Ectodermal cell (in vitro differentiated cells): ENCODE results near the gene SNX9.

ENCODE experiments used
- H3K27ac ChIP-seq: 2 replicates; pipeline ENCODE4 v1.7.0; 2013; ENCODE audit warnings: mild to moderate bottlenecking, low read depth, low read length; ENCODE audit not compliant: insufficient read depth, poor library complexity, severe bottlenecking
- H3K27me3 ChIP-seq: 2 replicates; pipeline ENCODE4 v1.7.0; 2013; ENCODE audit warnings: mild to moderate bottlenecking, low read length; ENCODE audit not compliant: insufficient read depth, control insufficient read depth, poor library complexity, severe bottlenecking
- H3K36me3 ChIP-seq: one replicate; pipeline ENCODE4 v1.7.0; 2013; ENCODE audit warnings: low read length; ENCODE audit not compliant: control insufficient read depth, insufficient read depth
- H3K4me1 ChIP-seq: one replicate; pipeline ENCODE4 v1.7.0; 2013; ENCODE audit warnings: low read length; ENCODE audit not compliant: control insufficient read depth, insufficient read depth
- H3K4me3 ChIP-seq: 2 replicates; pipeline ENCODE4 v1.7.0; 2013; ENCODE audit warnings: low read depth, low read length, control low read depth; ENCODE audit not compliant: insufficient read depth
- H3K9me3 ChIP-seq: 2 replicates; pipeline ENCODE4 v1.7.0; 2013; ENCODE audit warnings: mild to moderate bottlenecking, low read length, moderate library complexity; ENCODE audit not compliant: control insufficient read depth
- WGBS, 2 experiments: methylation state at CpG; one replicate each; pipeline ENCODE4 v1.1.7; 2013; ENCODE audit warnings: missing lambda C conversion rate in 2 of 2; 5-methylcytosine and 5-hydroxymethylcytosine counted together

Gene SNX9

GRCh38 chr6:157884756-157885155, 61.7 kb downstream of the SNX9 start:
- no peak overlapping the region for H3K4me3 ChIP-seq
- H3K27me3 ChIP-seq: no peaks in the 10 kb centered on the region
- 98 to 100% methylated on average over 2 of the region's 2 CpGs for WGBS, 2 experiments
- H3K27ac ChIP-seq: no peak overlapping the region
- H3K36me3 ChIP-seq: peaks cover 6% of the 10 kb centered on the region
- H3K9me3 ChIP-seq: no peaks in the 10 kb centered on the region
- peaks cover 4% of the 10 kb centered on the region for H3K4me1 ChIP-seq

- Histone ChIP-seq H3K36me3 (peaks cover 6% of the 10 kb centered on the region), H3K9me3 (no peaks in the 10 kb centered on the region), H3K4me3 (no peak overlapping the region), H3K27ac (no peak overlapping the region), H3K27me3 (no peaks in the 10 kb centered on the region), H3K4me1 (no peaks in the 10 kb centered on the region)
- WGBS, 2 experiments: 96 to 97% methylated on average over 5 to 7 of the region's 7 CpGs
These were observed 62.3 kb downstream of the SNX9 start for GRCh38 chr6:157885211-157885788.

- no peak overlapping the region for H3K4me3 ChIP-seq
- peaks cover 6% of the 10 kb centered on the region for H3K36me3 ChIP-seq
- H3K27me3 ChIP-seq: no peaks in the 10 kb centered on the region
- 96% methylated on average over 8 of the region's 8 CpGs for WGBS, 2 experiments
- no peaks in the 10 kb centered on the region for H3K4me1 ChIP-seq
- H3K9me3 ChIP-seq: no peaks in the 10 kb centered on the region
- H3K27ac ChIP-seq: no peak overlapping the region
These were observed 62.8 kb downstream of the SNX9 start for GRCh38 chr6:157885876-157886275.

GRCh38 chr6:157887892-157888291, 64.8 kb downstream of the SNX9 start:
- H3K27me3 ChIP-seq: no peaks in the 10 kb centered on the region
- WGBS, 2 experiments: 92 to 93% methylated on average over 4 of the region's 4 CpGs
- H3K9me3 ChIP-seq: no peaks in the 10 kb centered on the region
- H3K4me1 ChIP-seq: no peaks in the 10 kb centered on the region
- H3K27ac ChIP-seq: no peak overlapping the region
- no peak overlapping the region for H3K4me3 ChIP-seq
- no peaks in the 10 kb centered on the region for H3K36me3 ChIP-seq

GRCh38 chr6:157891544-157892362, 68.7 kb downstream of the SNX9 start:
- Histone ChIP-seq H3K36me3 (no peaks in the 10 kb centered on the region), H3K9me3 (no peaks in the 10 kb centered on the region), H3K4me1 (no peaks in the 10 kb centered on the region), H3K27ac (no peak overlapping the region), H3K27me3 (no peaks in the 10 kb centered on the region), H3K4me3 (no peak overlapping the region)
- 93 to 96% methylated on average over 9 of the region's 9 CpGs for whole genome bisulfite sequencing, 2 experiments

GRCh38 chr6:157892363-157892877, 69.4 kb downstream of the SNX9 start:
- Histone ChIP-seq H3K27me3 (no peaks in the 10 kb centered on the region), H3K4me3 (no peak overlapping the region), H3K9me3 (no peaks in the 10 kb centered on the region), H3K27ac (no peak overlapping the region), H3K4me1 (no peaks in the 10 kb centered on the region), H3K36me3 (no peaks in the 10 kb centered on the region)
- 92 to 93% methylated on average over 5 of the region's 5 CpGs for WGBS, 2 experiments

GRCh38 chr6:157893238-157893637, 70.2 kb downstream of the SNX9 start:
- Histone ChIP-seq H3K9me3 (no peaks in the 10 kb centered on the region), H3K27ac (no peak overlapping the region), H3K36me3 (no peaks in the 10 kb centered on the region), H3K27me3 (no peaks in the 10 kb centered on the region), H3K4me3 (no peak overlapping the region), H3K4me1 (peaks cover 3% of the 10 kb centered on the region)
- WGBS, 2 experiments: 95 to 100% methylated on average over 4 of the region's 4 CpGs

GRCh38 chr6:157895585-157895984, 72.5 kb downstream of the SNX9 start:
- peaks cover 3% of the 10 kb centered on the region for H3K4me1 ChIP-seq
- no peaks in the 10 kb centered on the region for H3K27me3 ChIP-seq
- WGBS, 2 experiments: 90 to 94% methylated on average over 3 of the region's 3 CpGs
- H3K9me3 ChIP-seq: no peaks in the 10 kb centered on the region
- H3K4me3 ChIP-seq: no peak overlapping the region
- H3K27ac ChIP-seq: no peak overlapping the region
- H3K36me3 ChIP-seq: no peaks in the 10 kb centered on the region

GRCh38 chr6:157896932-157897331, 73.9 kb downstream of the SNX9 start:
- Histone ChIP-seq H3K36me3 (no peaks in the 10 kb centered on the region), H3K27ac (no peak overlapping the region), H3K4me1 (peaks cover 3% of the 10 kb centered on the region), H3K9me3 (no peaks in the 10 kb centered on the region), H3K27me3 (no peaks in the 10 kb centered on the region), H3K4me3 (no peak overlapping the region)
- WGBS, 2 experiments: 84 to 92% methylated on average over 4 of the region's 4 CpGs

- Histone ChIP-seq H3K27ac (no peak overlapping the region), H3K27me3 (no peaks in the 10 kb centered on the region), H3K4me3 (no peak overlapping the region), H3K9me3 (no peaks in the 10 kb centered on the region), H3K4me1 (peaks cover 3% of the 10 kb centered on the region), H3K36me3 (no peaks in the 10 kb centered on the region)
- WGBS, 2 experiments: 84% methylated on average over 7 of the region's 7 CpGs
These were observed 75.1 kb downstream of the SNX9 start for GRCh38 chr6:157898169-157898568.
